SU-DHL-6 (cell line): Measurements from ENCODE around the gene LILRB2.
"Not testable (repeated sequence)": the region's sequence is repeated elsewhere in the genome, so short reads cannot be mapped to it uniquely, and the experiment has no call there.

Experiments used
- EZH2phosphoT487 ChIP-seq: fragments of 200-600 bp; sonication (generic), shearing (Covaris generic); conservative IDR thresholded peaks from 2 replicates; pipeline ENCODE4 v1.6.1; 2018; ENCODE audit warnings: mild to moderate bottlenecking, antibody characterized with exemption, low read length, moderate library complexity, mixed read lengths
- TF ChIP-seq, protein P1 (sequence below): fragments of 200-600 bp; sonication (generic); IDR thresholded peaks from one replicate; pipeline ENCODE4 v1.5.1; 2017; ENCODE audit warnings: antibody characterized with exemption, mild to moderate bottlenecking, low read length, moderate library complexity; ENCODE audit not compliant: insufficient read depth, poor library complexity, severe bottlenecking

DNA sequence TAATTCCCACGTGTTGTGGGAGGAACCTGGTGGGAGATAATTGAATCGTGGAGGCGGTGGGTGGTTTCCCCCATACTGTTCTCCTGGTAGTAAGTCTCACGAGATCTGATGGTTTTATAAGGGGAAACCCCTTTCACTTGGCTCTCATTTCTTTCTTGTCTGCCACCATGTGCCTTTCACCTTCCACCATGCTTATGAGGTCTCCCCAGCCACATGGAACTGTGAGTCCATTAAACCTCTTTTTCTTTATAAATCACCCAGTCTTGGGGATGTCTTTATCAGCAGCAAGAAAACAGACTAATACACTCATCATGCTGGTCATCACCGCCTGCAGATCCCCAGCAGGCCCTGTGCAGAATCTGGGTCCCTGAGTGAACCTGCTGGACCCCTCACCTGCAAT, 47.9 kb upstream of the LILRB2 start:
- TF ChIP-seq, protein P1, sequence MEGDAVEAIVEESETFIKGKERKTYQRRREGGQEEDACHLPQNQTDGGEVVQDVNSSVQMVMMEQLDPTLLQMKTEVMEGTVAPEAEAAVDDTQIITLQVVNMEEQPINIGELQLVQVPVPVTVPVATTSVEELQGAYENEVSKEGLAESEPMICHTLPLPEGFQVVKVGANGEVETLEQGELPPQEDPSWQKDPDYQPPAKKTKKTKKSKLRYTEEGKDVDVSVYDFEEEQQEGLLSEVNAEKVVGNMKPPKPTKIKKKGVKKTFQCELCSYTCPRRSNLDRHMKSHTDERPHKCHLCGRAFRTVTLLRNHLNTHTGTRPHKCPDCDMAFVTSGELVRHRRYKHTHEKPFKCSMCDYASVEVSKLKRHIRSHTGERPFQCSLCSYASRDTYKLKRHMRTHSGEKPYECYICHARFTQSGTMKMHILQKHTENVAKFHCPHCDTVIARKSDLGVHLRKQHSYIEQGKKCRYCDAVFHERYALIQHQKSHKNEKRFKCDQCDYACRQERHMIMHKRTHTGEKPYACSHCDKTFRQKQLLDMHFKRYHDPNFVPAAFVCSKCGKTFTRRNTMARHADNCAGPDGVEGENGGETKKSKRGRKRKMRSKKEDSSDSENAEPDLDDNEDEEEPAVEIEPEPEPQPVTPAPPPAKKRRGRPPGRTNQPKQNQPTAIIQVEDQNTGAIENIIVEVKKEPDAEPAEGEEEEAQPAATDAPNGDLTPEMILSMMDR, result not testable (repeated sequence)
- not testable (repeated sequence) for TF ChIP-seq EZH2phosphoT487
